Left ventricle myocardium inferior (tissue), 1 donor: ENCODE data around the gene PRKG1. TPM values are rescaled to one million over a fixed set of nuclear protein-coding genes. Genes with fewer than 3 reads are reported as not detected.

ENCODE experiments used
- DNase-seq: peaks from one replicate; pipeline ENCODE4 v3.0.0-alpha.2; 2020
- H3K27ac ChIP-seq: fragments of 200-600 bp; replicated peaks from 2 replicates; pipeline ENCODE4 v1.8.0; 2021
- H3K27me3 ChIP-seq: fragments of 200-600 bp; 2 replicates; pipeline ENCODE4 v1.8.0; 2021; ENCODE audit warnings: low read depth
- H3K36me3 ChIP-seq: fragments of 200-600 bp; 2 replicates; pipeline ENCODE4 v1.8.0; 2021
- H3K4me1 ChIP-seq: fragments of 200-600 bp; 2 replicates; pipeline ENCODE4 v1.8.0; 2021
- H3K4me3 ChIP-seq: fragments of 200-600 bp; 2 replicates; pipeline ENCODE4 v1.8.0; 2021; ENCODE audit warnings: mild to moderate bottlenecking, moderate library complexity
- H3K9me3 ChIP-seq: fragments of 200-600 bp; replicated peaks from 2 replicates; pipeline ENCODE4 v1.8.0; 2021
- CTCF ChIP-seq: fragments of 200-600 bp; IDR thresholded peaks from 2 replicates; pipeline ENCODE4 v1.8.0; 2021; ENCODE audit warnings: antibody characterized with exemption, mild to moderate bottlenecking, borderline replicate concordance
- intact Hi-C: fragments of 100-400 bp; cut with micrococcal nuclease; formaldehyde crosslinking; loops from one replicate; pipeline ENCODE4 v1.11.0; 2022
- total RNA-seq: library from RNA; stranded (reverse); fragmentation: NEBNext Ultra II Directional; extraction: Animal tissue kit (Norgen Biotek cat#: 25700); gene quantifications from one replicate; pipeline ENCODE4 v1.2.1, GENCODE V29; 2021
- donor health status: DM: no; HTN: yes; CAD: no; lungs with severe emphysema.

The PRKG1 gene
- total RNA-seq, 1 donor from 2014 or later, result 38.9 TPM

DNA sequence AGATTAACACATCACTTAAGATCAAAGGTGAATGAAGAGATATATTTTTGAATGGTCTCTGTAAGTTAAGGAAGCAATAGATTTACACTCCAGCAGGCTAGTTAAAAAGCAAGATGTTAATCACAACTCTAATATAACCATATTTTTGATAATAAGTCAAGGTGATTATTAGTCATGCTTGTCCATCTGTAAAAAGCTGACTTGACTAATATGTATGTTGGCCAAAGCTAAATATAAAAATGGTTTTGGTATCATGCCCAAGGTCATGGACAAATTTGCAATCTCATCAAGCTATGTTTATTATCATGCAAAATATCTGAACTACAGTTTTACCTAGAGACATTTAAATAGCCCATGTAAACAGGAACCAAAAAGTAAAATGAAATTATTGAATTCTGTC lies 727.7 kb downstream of the PRKG1 start:
- Histone ChIP-seq H3K4me3 (no peak overlapping the region), H3K27me3 (no peaks in the 10 kb centered on the region), H3K9me3 (no peaks in the 10 kb centered on the region), H3K27ac (no peak overlapping the region), H3K4me1 (peaks cover 12% of the 10 kb centered on the region), H3K36me3 (no peaks in the 10 kb centered on the region)
- no peak for TF ChIP-seq CTCF
- intact Hi-C loops, result no loop called here
- no peak for DNase-seq

GRCh38 chr10:51804866-51805265 lies 730.6 kb downstream of the PRKG1 start:
- intact Hi-C loops, result no loop called here
- Histone ChIP-seq H3K36me3 (no peaks in the 10 kb centered on the region), H3K27me3 (no peaks in the 10 kb centered on the region), H3K4me1 (peaks cover 12% of the 10 kb centered on the region), H3K9me3 (no peaks in the 10 kb centered on the region), H3K4me3 (no peak overlapping the region), H3K27ac (no peak overlapping the region)
- DNase-seq, result no peak
- TF ChIP-seq CTCF, result no peak

- TF ChIP-seq CTCF, result no peak
- Histone ChIP-seq H3K4me1 (peaks cover 12% of the 10 kb centered on the region), H3K36me3 (no peaks in the 10 kb centered on the region), H3K27me3 (no peaks in the 10 kb centered on the region), H3K4me3 (no peak overlapping the region), H3K9me3 (no peaks in the 10 kb centered on the region), H3K27ac (no peak overlapping the region)
- DNase-seq, result no peak
- intact Hi-C loops, result no loop called here
These were observed 732.0 kb downstream of the PRKG1 start for GRCh38 chr10:51806079-51806835.

- Histone ChIP-seq H3K27me3 (no peaks in the 10 kb centered on the region), H3K36me3 (no peaks in the 10 kb centered on the region), H3K27ac (no peak overlapping the region), H3K9me3 (no peaks in the 10 kb centered on the region), H3K4me3 (no peak overlapping the region), H3K4me1 (no peaks in the 10 kb centered on the region)
- intact Hi-C loops, result no loop called here
- DNase-seq, result no peak
- no peak for TF ChIP-seq CTCF
These were observed 733.9 kb downstream of the PRKG1 start for GRCh38 chr10:51808187-51808586.

DNA sequence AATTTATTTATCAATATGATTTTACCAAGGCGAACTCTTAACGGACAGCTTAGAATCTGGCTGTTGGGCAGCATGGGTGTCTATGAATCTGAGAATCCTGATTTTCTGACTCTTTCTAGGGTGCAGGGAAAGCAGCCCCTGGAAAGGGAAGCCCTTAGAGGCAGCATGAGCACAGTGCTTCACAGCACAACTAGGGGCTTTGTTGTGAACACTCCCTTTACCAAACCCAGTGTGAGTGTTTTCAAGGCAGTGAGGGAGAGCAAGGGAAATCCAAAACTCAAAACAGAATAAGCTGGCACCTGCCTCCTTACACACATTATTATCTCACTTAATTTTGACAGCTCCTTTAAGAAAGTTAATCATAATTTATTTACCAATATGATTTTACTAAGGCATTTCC lies 741.4 kb downstream of the PRKG1 start:
- Histone ChIP-seq H3K4me1 (no peaks in the 10 kb centered on the region), H3K36me3 (no peaks in the 10 kb centered on the region), H3K4me3 (no peak overlapping the region), H3K27ac (no peak overlapping the region), H3K9me3 (no peaks in the 10 kb centered on the region), H3K27me3 (no peaks in the 10 kb centered on the region)
- no peak for TF ChIP-seq CTCF
- intact Hi-C loops, result no loop called here
- no peak for DNase-seq
